Aorta (tissue), 5 donors: ENCODE data around the gene PCDH15. TPM values are rescaled to one million over a fixed set of nuclear protein-coding genes. Genes with fewer than 3 reads are reported as not detected.

ENCODE experiments used
- ATAC-seq: fragments of 200-7000 bp; cut with Tn5 transposase; one replicate; pipeline ENCODE4 v1.9.1; 2022; ENCODE audit warnings: moderate library complexity; ENCODE audit not compliant: low FRiP score
- DNase-seq, 2 donors: peaks; one replicate each; pipeline ENCODE4 v3.0.0-alpha.2; 2020
- H3K27ac ChIP-seq, 2 donors: one replicate each; pipeline ENCODE4 v1.5.1; 2013; ENCODE audit warnings: low read length in 2 of 2, mild to moderate bottlenecking in 2 of 2, moderate library complexity in 2 of 2, control low read depth in 1 of 2, inconsistent platforms in 1 of 2, low read depth in 1 of 2
- H3K27me3 ChIP-seq, 2 donors: one replicate each; pipeline ENCODE4 v1.6.1; 2013; ENCODE audit warnings: control low read depth in 1 of 2, low read length in 1 of 2, mild to moderate bottlenecking in 1 of 2, moderate library complexity in 1 of 2; ENCODE audit not compliant: insufficient read depth in 2 of 2, control insufficient read depth in 1 of 2
- H3K36me3 ChIP-seq, 2 donors: one replicate each; pipeline ENCODE4 v1.6.1; 2013; ENCODE audit warnings: control low read depth in 1 of 2, low read length in 1 of 2, mild to moderate bottlenecking in 1 of 2; ENCODE audit not compliant: insufficient read depth in 2 of 2, control insufficient read depth in 1 of 2
- H3K4me1 ChIP-seq, 2 donors: one replicate each; pipeline ENCODE4 v1.6.1; 2013; ENCODE audit warnings: low read length in 2 of 2, control low read depth in 1 of 2, mild to moderate bottlenecking in 1 of 2, moderate library complexity in 1 of 2; ENCODE audit not compliant: insufficient read depth in 2 of 2, control insufficient read depth in 1 of 2
- H3K4me3 ChIP-seq, 2 donors: one replicate each; pipeline ENCODE4 v1.5.1; 2013; ENCODE audit warnings: low read length in 2 of 2, control low read depth in 1 of 2, mild to moderate bottlenecking in 1 of 2
- H3K9me3 ChIP-seq: one replicate; pipeline ENCODE4 v1.6.1; 2013; ENCODE audit warnings: mild to moderate bottlenecking, low read length; ENCODE audit not compliant: control insufficient read depth
- WGBS, 2 donors: extraction: QIAGEN DNeasy Blood & Tissue Kit; methylation state at CpG; one replicate each; pipeline ENCODE4 v1.1.7; 2013; 5-methylcytosine and 5-hydroxymethylcytosine counted together
- intact Hi-C, 2 donors: fragments of 100-400 bp; cut with DNase I; formaldehyde crosslinking; loops; one replicate each; pipeline versions ENCODE4 v1.14.2 to v1.15.0; 2022
- polyA plus RNA-seq, 2 donors: library from polyadenylated mRNA; stranded (reverse); fragments of 200-250 nt; gene quantifications; one replicate each; pipeline ENCODE4 v1.2.3, GENCODE V29; 2013
- total RNA-seq, 2 donors: library from RNA; stranded (reverse); fragmentation: NEBNext Ultra II Directional; extraction: Animal tissue kit (Norgen Biotek cat#: 25700); gene quantifications; one replicate each; pipeline ENCODE4 v1.2.1, GENCODE V29; 2021
- donor health status: healthy with polysubstance abuse.
- donor health status: Bipolar disorder and iron deficiency.
- donor health status: DM: no; HTN: no; CAD: no.
- donor health status: DM: no; HTN: no; CAD: no.
- donor health status: DM: yes; HTN: yes; CAD: no.

Gene PCDH15
- total and polyA plus RNA-seq, 4 donors, result 0.09 TPM; not detected in 3

- no peaks in the 10 kb centered on the region for H3K36me3 ChIP-seq
- DNase-seq, result no peak
- intact Hi-C loops, result no loop called here
- H3K9me3 ChIP-seq, result no peaks in the 10 kb centered on the region
- 80 to 85% methylated on average over 4 of the region's 4 CpGs for whole genome bisulfite sequencing, 2 donors
- no peak for ATAC-seq
- H3K4me3 ChIP-seq, result no peak overlapping the region
- no peaks in the 10 kb centered on the region for H3K27me3 ChIP-seq
- no peak overlapping the region for H3K27ac ChIP-seq
- no peaks in the 10 kb centered on the region for H3K4me1 ChIP-seq
Measured at GRCh38 chr10:54742416-54742815, 58.6 kb downstream of the PCDH15 start.

GRCh38 chr10:54728511-54728910, 72.5 kb downstream of the PCDH15 start:
- no peak overlapping the region for H3K4me3 ChIP-seq
- ATAC-seq, result no peak

GRCh38 chr10:54722075-54722474, 79.0 kb downstream of the PCDH15 start:
- no peak for ATAC-seq
- H3K9me3 ChIP-seq, result no peaks in the 10 kb centered on the region
- H3K27me3 ChIP-seq, result no peaks in the 10 kb centered on the region
- intact Hi-C loops, result no loop called here
- no peak overlapping the region for H3K4me3 ChIP-seq
- WGBS, 2 donors, result 90 to 93% methylated on average over 1 of the region's 1 CpG
- no peaks in the 10 kb centered on the region for H3K36me3 ChIP-seq
- H3K4me1 ChIP-seq, result no peaks in the 10 kb centered on the region
- DNase-seq, result no peak
- no peak overlapping the region for H3K27ac ChIP-seq

More at GRCh38 chr10:54728511-54728910, 72.5 kb downstream of the PCDH15 start:
- 75 to 80% methylated on average over 1 of the region's 1 CpG for WGBS, 2 donors
- Histone ChIP-seq H3K36me3 (no peaks in the 10 kb centered on the region), H3K9me3 (no peaks in the 10 kb centered on the region), H3K27me3 (no peaks in the 10 kb centered on the region), H3K27ac (no peak overlapping the region), H3K4me1 (no peaks in the 10 kb centered on the region)
- no peak for DNase-seq
- intact Hi-C loops, result no loop called here

GRCh38 chr10:54710918-54711317, 90.1 kb downstream of the PCDH15 start:
- intact Hi-C loops, result no loop called here
- H3K27me3 ChIP-seq, result no peaks in the 10 kb centered on the region

GRCh38 chr10:54708591-54708990, 92.4 kb downstream of the PCDH15 start:
- Histone ChIP-seq H3K27me3 (no peaks in the 10 kb centered on the region), H3K36me3 (no peaks in the 10 kb centered on the region), H3K4me3 (no peak overlapping the region), H3K27ac (no peak overlapping the region), H3K4me1 (no peaks in the 10 kb centered on the region), H3K9me3 (no peaks in the 10 kb centered on the region)
- WGBS, 2 donors, result 68 to 74% methylated on average over 8 of the region's 8 CpGs
- intact Hi-C loops, result no loop called here
- DNase-seq (no peak), ATAC-seq (no peak)

More at GRCh38 chr10:54710918-54711317, 90.1 kb downstream of the PCDH15 start:
- ATAC-seq, result no peak
- Histone ChIP-seq H3K9me3 (no peaks in the 10 kb centered on the region), H3K4me3 (no peak overlapping the region), H3K27ac (no peak overlapping the region), H3K36me3 (no peaks in the 10 kb centered on the region), H3K4me1 (no peaks in the 10 kb centered on the region)
- DNase-seq, result no peak
- WGBS, 2 donors, result 73 to 83% methylated on average over 3 of the region's 3 CpGs

GRCh38 chr10:54708021-54708420, 93.0 kb downstream of the PCDH15 start:
- intact Hi-C loops, result no loop called here
- no peaks in the 10 kb centered on the region for H3K36me3 ChIP-seq
- no peak for DNase-seq
- no peak overlapping the region for H3K27ac ChIP-seq
- WGBS, 2 donors, result 64 to 77% methylated on average over 2 of the region's 2 CpGs
- no peak for ATAC-seq
- no peaks in the 10 kb centered on the region for H3K9me3 ChIP-seq
- no peaks in the 10 kb centered on the region for H3K4me1 ChIP-seq
- H3K4me3 ChIP-seq, result no peak overlapping the region
- no peaks in the 10 kb centered on the region for H3K27me3 ChIP-seq

GRCh38 chr10:54702583-54703485, 98.2 kb downstream of the PCDH15 start:
- H3K9me3 ChIP-seq, result no peaks in the 10 kb centered on the region
- no peak for DNase-seq
- intact Hi-C loops, result no loop called here
- no peaks in the 10 kb centered on the region for H3K27me3 ChIP-seq
- H3K4me3 ChIP-seq, result no peak overlapping the region
- no peak for ATAC-seq
- no peaks in the 10 kb centered on the region for H3K36me3 ChIP-seq
- no peaks in the 10 kb centered on the region for H3K4me1 ChIP-seq
- H3K27ac ChIP-seq, result no peak overlapping the region
- 64 to 76% methylated on average over 3 of the region's 3 CpGs for WGBS, 2 donors

GRCh38 chr10:54691331-54691730, 109.7 kb downstream of the PCDH15 start:
- H3K4me1 ChIP-seq, result no peaks in the 10 kb centered on the region
- WGBS, 2 donors, result 10 to 19% methylated on average over 1 of the region's 1 CpG
- H3K27me3 ChIP-seq, result no peaks in the 10 kb centered on the region
- ATAC-seq (no peak), DNase-seq (no peak)
- no peak overlapping the region for H3K4me3 ChIP-seq
- H3K27ac ChIP-seq, result no peak overlapping the region
- intact Hi-C loops, result no loop called here
- no peaks in the 10 kb centered on the region for H3K36me3 ChIP-seq
- H3K9me3 ChIP-seq, result no peaks in the 10 kb centered on the region

- Histone ChIP-seq H3K36me3 (no peaks in the 10 kb centered on the region), H3K4me1 (no peaks in the 10 kb centered on the region), H3K27me3 (no peaks in the 10 kb centered on the region), H3K9me3 (no peaks in the 10 kb centered on the region), H3K27ac (no peak overlapping the region), H3K4me3 (no peak overlapping the region)
- no peak for ATAC-seq
- intact Hi-C loops, result no loop called here
- 13 to 18% methylated on average over 1 of the region's 1 CpG for WGBS, 2 donors
- DNase-seq, result no peak
Measured at GRCh38 chr10:54682554-54682953, 118.5 kb downstream of the PCDH15 start.
